DOHH2 (cell line): ENCODE measurements around the gene TPPP2.

Experiments used
- H3F3A ChIP-seq: fragments of 200-600 bp; sonication (generic), shearing (Covaris generic); 2 replicates; pipeline ENCODE4 v1.6.0; 2016; ENCODE audit warnings: antibody characterized with exemption, mild to moderate bottlenecking; ENCODE audit not compliant: control insufficient read depth, insufficient read depth
- H3K27ac ChIP-seq: fragments of 200-600 bp; sonication (generic); 2 replicates; pipeline ENCODE4 v1.5.1; 2014; ENCODE audit warnings: low read depth, mild to moderate bottlenecking, low read length, moderate library complexity
- H3K27me3 ChIP-seq: fragments of 200-600 bp; sonication (generic); 2 replicates; pipeline ENCODE4 v1.6.1; 2014; ENCODE audit warnings: mild to moderate bottlenecking, low read length, mixed read lengths; ENCODE audit not compliant: control insufficient read depth
- H3K36me3 ChIP-seq: fragments of 200-600 bp; sonication (generic); 2 replicates; pipeline ENCODE4 v1.6.1; 2014; ENCODE audit warnings: mild to moderate bottlenecking, low read length, moderate library complexity, mixed read lengths; ENCODE audit not compliant: control insufficient read depth
- H3K4me1 ChIP-seq: fragments of 200-600 bp; sonication (generic); 2 replicates; pipeline ENCODE4 v1.6.1; 2014; ENCODE audit warnings: mild to moderate bottlenecking, low read length, mixed read lengths; ENCODE audit not compliant: control insufficient read depth
- H3K4me2 ChIP-seq: fragments of 200-600 bp; sonication (generic); 2 replicates; pipeline ENCODE4 v1.6.0; 2014; ENCODE audit warnings: mild to moderate bottlenecking, low read length, moderate library complexity
- H3K4me3 ChIP-seq: fragments of 200-600 bp; sonication (generic); 2 replicates; pipeline ENCODE4 v1.5.1; 2014; ENCODE audit warnings: mild to moderate bottlenecking, low read length, mixed read lengths
- H3K79me2 ChIP-seq: fragments of 200-600 bp; sonication (generic); 2 replicates; pipeline ENCODE4 v1.6.1; 2014; ENCODE audit warnings: mild to moderate bottlenecking, low read length, mixed read lengths; ENCODE audit not compliant: control insufficient read depth
- H3K9me2 ChIP-seq: fragments of 200-600 bp; sonication (generic); replicated peaks from 2 replicates; pipeline ENCODE4 v1.6.1; 2014; ENCODE audit warnings: mild to moderate bottlenecking, low read length, mixed read lengths; ENCODE audit not compliant: control insufficient read depth
- H3K9me3 ChIP-seq: fragments of 200-600 bp; sonication (generic); 2 replicates; pipeline ENCODE4 v1.6.1; 2014; ENCODE audit warnings: antibody characterized with exemption, low read length, mixed read lengths; ENCODE audit not compliant: control insufficient read depth, insufficient read depth
- H4K20me1 ChIP-seq: fragments of 200-600 bp; sonication (generic); 2 replicates; pipeline ENCODE4 v1.6.0; 2014; ENCODE audit warnings: low read depth, mild to moderate bottlenecking, antibody characterized with exemption, low read length, moderate library complexity; ENCODE audit not compliant: control insufficient read depth, insufficient read depth
- EZH2phosphoT487 ChIP-seq: fragments of 200-600 bp; sonication (generic); IDR thresholded peaks from 2 replicates; pipeline ENCODE4 v1.6.1; 2017; ENCODE audit warnings: borderline replicate concordance, mild to moderate bottlenecking, antibody characterized with exemption, low read length, moderate library complexity, mixed read lengths
- TF ChIP-seq, protein P1 (sequence below): fragments of 200-600 bp; sonication (generic); IDR thresholded peaks from one replicate; pipeline ENCODE4 v1.5.1; 2014; ENCODE audit warnings: antibody characterized with exemption, mild to moderate bottlenecking, low read depth, low read length; ENCODE audit not compliant: poor library complexity, severe bottlenecking

The TPPP2 gene

DNA sequence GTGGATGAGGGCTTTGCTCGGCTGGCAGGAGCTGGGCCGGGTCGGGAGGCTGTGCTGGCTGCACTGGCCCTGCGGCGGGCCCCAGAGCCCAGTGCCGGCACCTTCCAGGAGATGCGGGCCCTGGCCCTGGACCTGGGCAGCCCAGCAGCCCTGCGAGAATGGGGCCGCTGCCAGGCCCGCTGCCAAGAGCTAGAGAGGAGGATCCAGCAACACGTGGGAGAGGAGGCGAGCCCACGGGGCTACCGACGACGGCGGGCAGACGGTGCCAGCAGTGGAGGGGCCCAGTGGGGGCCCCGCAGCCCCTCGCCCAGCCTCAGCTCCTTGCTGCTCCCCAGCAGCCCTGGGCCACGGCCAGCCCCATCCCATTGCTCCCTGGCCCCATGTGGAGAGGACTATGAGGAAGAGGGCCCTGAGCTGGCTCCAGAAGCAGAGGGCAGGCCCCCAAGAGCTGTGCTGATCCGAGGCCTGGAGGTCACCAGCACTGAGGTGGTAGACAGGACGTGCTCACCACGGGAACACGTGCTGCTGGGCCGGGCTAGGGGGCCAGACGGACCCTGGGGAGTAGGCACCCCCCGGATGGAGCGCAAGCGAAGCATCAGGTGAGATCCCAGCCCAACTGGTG, 51.6 kb downstream of the TPPP2 start:
- Histone ChIP-seq H3K27ac (no peak overlapping the region), H3K36me3 (no peaks in the 10 kb centered on the region), H3K4me2 (no peak overlapping the region), H3K4me1 (no peaks in the 10 kb centered on the region), H3F3A (no peaks in the 10 kb centered on the region), H3K27me3 (peaks cover 3% of the 10 kb centered on the region), H3K79me2 (no peaks in the 10 kb centered on the region), H3K9me3 (no peaks in the 10 kb centered on the region), H3K9me2 (no peaks in the 10 kb centered on the region), H4K20me1 (no peaks in the 10 kb centered on the region), H3K4me3 (no peak overlapping the region)
- TF ChIP-seq, protein P1, sequence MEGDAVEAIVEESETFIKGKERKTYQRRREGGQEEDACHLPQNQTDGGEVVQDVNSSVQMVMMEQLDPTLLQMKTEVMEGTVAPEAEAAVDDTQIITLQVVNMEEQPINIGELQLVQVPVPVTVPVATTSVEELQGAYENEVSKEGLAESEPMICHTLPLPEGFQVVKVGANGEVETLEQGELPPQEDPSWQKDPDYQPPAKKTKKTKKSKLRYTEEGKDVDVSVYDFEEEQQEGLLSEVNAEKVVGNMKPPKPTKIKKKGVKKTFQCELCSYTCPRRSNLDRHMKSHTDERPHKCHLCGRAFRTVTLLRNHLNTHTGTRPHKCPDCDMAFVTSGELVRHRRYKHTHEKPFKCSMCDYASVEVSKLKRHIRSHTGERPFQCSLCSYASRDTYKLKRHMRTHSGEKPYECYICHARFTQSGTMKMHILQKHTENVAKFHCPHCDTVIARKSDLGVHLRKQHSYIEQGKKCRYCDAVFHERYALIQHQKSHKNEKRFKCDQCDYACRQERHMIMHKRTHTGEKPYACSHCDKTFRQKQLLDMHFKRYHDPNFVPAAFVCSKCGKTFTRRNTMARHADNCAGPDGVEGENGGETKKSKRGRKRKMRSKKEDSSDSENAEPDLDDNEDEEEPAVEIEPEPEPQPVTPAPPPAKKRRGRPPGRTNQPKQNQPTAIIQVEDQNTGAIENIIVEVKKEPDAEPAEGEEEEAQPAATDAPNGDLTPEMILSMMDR, result no peak
- TF ChIP-seq EZH2phosphoT487, result no peak
